NCI-H128 (cell line): ENCODE results near the gene MYH8.

Experiments used
- DNase-seq: peaks from one replicate; lab custom pipeline; 2025; ENCODE audit not compliant: unreplicated experiment; lab: John Stamatoyannopoulos, UW

Gene MYH8

GRCh38 chr17:10384175-10384574, 37.6 kb downstream of the MYH8 start:
- DNase-seq: no peak

DNA sequence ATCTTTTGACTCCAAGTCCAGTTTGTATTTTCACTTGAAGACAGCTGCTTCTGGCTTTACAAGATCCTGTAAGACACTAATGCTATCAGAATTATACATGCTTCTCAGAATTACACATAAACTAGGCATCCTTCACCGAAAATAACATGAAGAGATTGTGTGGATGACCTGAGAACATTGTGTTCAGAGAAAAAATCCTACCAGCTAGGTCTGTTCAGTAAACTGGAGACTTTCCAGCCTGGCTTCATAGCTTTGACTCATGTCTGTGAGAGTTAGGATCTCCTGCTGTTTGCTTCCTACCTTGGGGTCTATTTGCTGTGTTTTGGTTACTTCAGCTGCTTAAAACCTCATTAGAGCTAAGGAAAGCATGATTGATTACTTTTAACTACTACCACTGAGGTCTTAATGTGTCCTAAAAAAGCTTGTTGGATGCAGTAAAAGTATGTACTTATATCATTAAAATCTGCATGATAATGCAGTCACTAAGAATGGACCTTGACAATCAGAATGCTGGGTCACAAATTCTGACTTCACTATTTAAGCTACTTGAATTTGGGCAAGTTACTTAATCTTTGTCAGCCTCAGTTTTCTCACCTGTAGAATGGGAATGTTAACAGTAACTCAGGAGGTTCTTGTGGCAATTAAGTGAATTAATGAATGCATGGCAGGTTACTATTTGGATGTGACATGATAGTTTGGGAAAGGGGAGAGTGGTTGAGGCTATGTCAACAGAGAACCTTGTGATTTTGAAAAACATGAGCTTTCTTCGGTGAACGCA, 40.9 kb downstream of the MYH8 start:
- DNase-seq: no peak

DNA sequence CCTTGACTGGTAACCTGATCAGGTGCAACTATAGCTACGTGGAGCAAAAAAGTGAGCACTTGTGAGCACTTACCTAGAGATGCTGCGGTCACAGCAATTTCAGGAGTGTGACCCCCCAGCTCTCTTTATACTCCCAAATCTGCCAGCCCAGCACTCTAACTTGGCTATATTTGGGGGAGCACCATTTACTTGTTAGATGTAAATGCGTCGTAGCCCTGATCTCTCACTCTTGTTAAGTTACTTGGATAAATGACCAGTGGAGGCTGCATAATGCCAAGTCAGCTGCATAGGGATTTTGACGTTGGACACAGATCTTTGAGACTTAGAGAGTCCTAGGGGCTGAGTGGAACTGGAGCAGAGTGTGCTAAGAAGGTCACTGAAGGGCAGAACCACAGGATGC, 48.8 kb downstream of the MYH8 start, which contains the start of gene MYH13:
TSS of gene MYH13 (minus strand) at position 101 of the 400 bp plus-strand sequence. CDS start 8,476 bp downstream, outside the sequence.
- DNase-seq: no peak

- DNase-seq: no peak
Observed at GRCh38 chr17:10370016-10370608, 51.6 kb downstream of the MYH8 start.

GRCh38 chr17:10369239-10369638, 52.5 kb downstream of the MYH8 start:
- no peak for DNase-seq

DNA sequence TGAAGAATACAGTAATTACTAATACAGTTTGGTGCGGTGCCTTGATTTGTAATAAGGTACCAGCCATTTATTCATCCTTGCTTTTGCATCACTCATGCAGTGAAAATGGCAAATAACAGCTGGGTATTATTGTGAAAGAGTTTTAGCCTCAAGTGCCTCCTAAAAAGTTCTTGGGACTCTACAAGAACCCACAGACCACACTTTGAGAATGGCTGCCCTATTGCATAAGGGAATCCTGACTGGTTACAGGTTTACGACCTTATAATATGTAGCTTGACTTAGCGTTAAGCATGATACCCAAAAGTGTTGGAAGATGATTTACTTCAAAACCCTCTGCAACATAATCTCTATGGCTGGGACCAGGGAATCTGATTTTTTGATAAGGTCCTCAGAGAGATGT, 53.2 kb downstream of the MYH8 start:
- DNase-seq: no peak

GRCh38 chr17:10360578-10360977, 61.2 kb downstream of the MYH8 start:
- no peak for DNase-seq

- no peak for DNase-seq
Observed at GRCh38 chr17:10357768-10358167, 64.0 kb downstream of the MYH8 start.

- no peak for DNase-seq
Observed at GRCh38 chr17:10354651-10355050, 67.1 kb downstream of the MYH8 start.

DNA sequence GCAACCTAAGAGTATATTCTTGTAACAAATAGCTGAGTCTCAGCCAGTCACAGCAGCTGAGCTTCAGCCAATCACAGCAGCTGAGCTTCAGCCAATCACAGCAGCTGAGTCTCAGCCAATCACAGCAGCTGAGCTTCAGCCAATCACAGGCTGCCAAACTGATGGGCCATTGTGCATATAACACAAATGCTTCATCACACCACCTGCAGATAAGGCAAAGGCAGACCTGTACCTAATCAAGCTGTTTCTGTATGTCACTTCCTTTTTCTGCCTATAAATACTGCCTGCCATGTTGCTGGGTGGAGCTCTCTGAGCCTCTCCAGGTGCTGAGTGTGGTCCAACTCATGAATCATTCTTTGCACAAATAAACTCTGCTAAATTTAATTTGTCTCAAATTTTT, 68.9 kb downstream of the MYH8 start:
- DNase-seq: no peak

GRCh38 chr17:10349403-10349802, 72.3 kb downstream of the MYH8 start:
- no peak for DNase-seq

DNA sequence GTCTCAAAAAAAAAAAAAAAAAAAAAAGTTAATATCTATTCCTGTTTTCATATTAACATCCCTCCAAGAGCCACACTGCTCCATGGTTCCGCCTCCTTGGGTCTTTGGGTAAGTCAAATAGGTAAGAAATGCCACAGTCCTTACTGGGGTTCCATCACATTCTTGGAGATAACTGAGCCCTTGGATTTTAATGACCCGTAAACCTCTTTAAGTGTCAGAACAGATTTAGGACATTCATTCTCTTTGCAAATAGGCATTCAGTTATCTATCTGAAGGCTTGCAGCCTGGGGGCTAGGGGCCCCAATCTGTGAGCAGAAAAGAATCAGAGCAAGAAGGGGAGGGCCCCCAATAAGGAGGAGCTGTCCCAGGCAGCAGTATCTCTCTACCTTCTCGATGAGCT, 76.9 kb downstream of the MYH8 start:
- no peak for DNase-seq
